HCT116 (cell line): ENCODE measurements around the gene WDR62. TPM values are rescaled to one million over a fixed set of nuclear protein-coding genes. Genes with fewer than 3 reads are reported as not detected.

Experiments
- ATAC-seq: fragments of 200-7000 bp; cut with Tn5 transposase; 2 replicates; pipeline ENCODE4 v1.9.1; 2020; ENCODE audit warnings: mild to moderate bottlenecking, moderate library complexity
- BruUV-seq: library from RNA; stranded (reverse); fragments of 400-500 nt; replicated peaks from 2 replicates; lab custom pipeline; 2021; lab: Mats Ljungman, UMichigan
- CTCF ChIA-PET: fragments of 300-600 bp; sonication (Branson Sonifier 250); formaldehyde crosslinking; loops from one replicate; lab custom pipeline; 2021; ENCODE audit warnings: antibody characterized with exemption; lab: Charles Lee
- POLR2A ChIA-PET: fragments of 300-600, 350-600 bp; sonication (Branson Sonifier 250); formaldehyde crosslinking; loops from one replicate; lab custom pipeline; 2021; ENCODE audit warnings: antibody characterized with exemption; lab: Charles Lee
- RAD21 ChIA-PET, 2 experiments: fragments of 300-600 bp; sonication (Branson Sonifier 250); formaldehyde crosslinking; loops; one replicate each; lab custom pipeline; 2023; ENCODE audit warnings: low total read pairs in 2 of 2; ENCODE audit not compliant: uncharacterized antibody in 2 of 2, unreplicated experiment in 2 of 2, low non-redundant PET in 1 of 2; lab: Charles Lee
- DNase-seq: peaks from one replicate; pipeline ENCODE4 v3.0.0-alpha.2; 2010; ENCODE audit warnings: low read depth, low spot score
- H2AFZ ChIP-seq: fragments of 200-600 bp; shearing (Covaris generic), sonication (generic); 2 replicates; pipeline ENCODE4 v1.6.1; 2017; ENCODE audit warnings: low read depth, mixed run types, mixed read lengths, antibody characterized with exemption, low read length; ENCODE audit not compliant: poor library complexity, severe bottlenecking
- H3K27ac ChIP-seq: 2 replicates; pipeline ENCODE4 v1.5.1; 2012; ENCODE audit warnings: low read depth, low read length
- H3K27me3 ChIP-seq: fragments of 200-600 bp; sonication (generic); 2 replicates; pipeline ENCODE4 v1.6.1; 2016; ENCODE audit warnings: mixed run types, low read length, mixed read lengths; ENCODE audit not compliant: insufficient read depth
- H3K36me3 ChIP-seq, 2 experiments: fragments of 200-500 bp in 1 of 2; fragments of 200-600 bp in 1 of 2; sonication (Bioruptor generic) in 1 of 2; sonication (generic) in 1 of 2; 2 replicates each; pipeline versions ENCODE4 v1.5.1 to v1.6.1; 2014 to 2016; ENCODE audit warnings: low read length in 2 of 2, inconsistent platforms in 1 of 2, mixed read lengths in 1 of 2, mixed run types in 1 of 2; ENCODE audit not compliant: insufficient read depth in 2 of 2, control insufficient read depth in 1 of 2
- H3K4me1 ChIP-seq, 2 experiments: fragments of 200-600 bp in 1 of 2; sonication (generic) in 1 of 2; 2 replicates each; pipeline versions ENCODE4 v1.5.1 to v1.6.1; 2012 to 2017; ENCODE audit warnings: low read length in 2 of 2, inconsistent platforms in 1 of 2, mild to moderate bottlenecking in 1 of 2, mixed read lengths in 1 of 2, mixed run types in 1 of 2, moderate library complexity in 1 of 2; ENCODE audit not compliant: insufficient read depth in 2 of 2, control insufficient read depth in 1 of 2
- H3K4me2 ChIP-seq: fragments of 200-600 bp; sonication (generic); 2 replicates; pipeline ENCODE4 v1.6.1; 2017; ENCODE audit warnings: mixed run types, low read length, mixed read lengths
- H3K4me3 ChIP-seq, 2 experiments: fragments of 200-600 bp in 1 of 2; sonication (generic) in 1 of 2; replicated peaks in 1 of 2; 2 replicates each; pipeline ENCODE4 v1.5.1; 2011 to 2016; ENCODE audit warnings: low read length in 2 of 2, control low read depth in 1 of 2, low read depth in 1 of 2, mild to moderate bottlenecking in 1 of 2, mixed read lengths in 1 of 2, mixed run types in 1 of 2
- H3K79me2 ChIP-seq: fragments of 200-600 bp; sonication (generic); 2 replicates; pipeline ENCODE4 v1.6.1; 2017; ENCODE audit warnings: mild to moderate bottlenecking, mixed run types, low read length, moderate library complexity, mixed read lengths; ENCODE audit not compliant: insufficient read depth
- H3K9ac ChIP-seq: fragments of 200-600 bp; sonication (generic); 2 replicates; pipeline ENCODE4 v1.6.1; 2016; ENCODE audit warnings: low read length, mixed read lengths
- H3K9me2 ChIP-seq: fragments of 200-600 bp; sonication (generic), shearing (Covaris generic); 2 replicates; pipeline ENCODE4 v1.6.1; 2017; ENCODE audit warnings: mixed run types, mild to moderate bottlenecking, moderate library complexity; ENCODE audit not compliant: insufficient read depth
- H3K9me3 ChIP-seq, 2 experiments: fragments of 200-500 bp in 1 of 2; fragments of 200-600 bp in 1 of 2; sonication (Bioruptor generic) in 1 of 2; sonication (generic) in 1 of 2; 2 replicates each; pipeline ENCODE4 v1.6.1; 2014 to 2017; ENCODE audit warnings: low read length in 2 of 2, mixed read lengths in 2 of 2, inconsistent platforms in 1 of 2, low read depth in 1 of 2, mild to moderate bottlenecking in 1 of 2, mixed run types in 1 of 2, moderate library complexity in 1 of 2; ENCODE audit not compliant: control insufficient read depth in 1 of 2, insufficient read depth in 1 of 2
- H4K20me1 ChIP-seq: fragments of 200-600 bp; sonication (generic), shearing (Covaris generic); 2 replicates; pipeline ENCODE4 v1.6.1; 2017; ENCODE audit warnings: mixed run types, mild to moderate bottlenecking, moderate library complexity; ENCODE audit not compliant: insufficient read depth
- ATF3 ChIP-seq: IDR thresholded peaks from 2 replicates; pipeline ENCODE4 v1.6.1; 2012
- CBX3 ChIP-seq: IDR thresholded peaks from 2 replicates; pipeline ENCODE4 v1.6.1; 2012; ENCODE audit warnings: low read depth
- CTCF ChIP-seq, 3 experiments: fragments of 200-600 bp in 1 of 3; sonication (generic) in 1 of 3; IDR thresholded peaks in 2 of 3; conservative IDR thresholded peaks in 1 of 3; 2 replicates each; pipeline ENCODE4 v1.5.1; 2012 to 2017; ENCODE audit warnings: low read depth in 2 of 3, low read length in 2 of 3, antibody characterized with exemption in 1 of 3, borderline replicate concordance in 1 of 3, control low read depth in 1 of 3, mild to moderate bottlenecking in 1 of 3, mixed read lengths in 1 of 3, mixed run types in 1 of 3, moderate library complexity in 1 of 3; ENCODE audit not compliant: insufficient read depth in 1 of 3
- EGR1 ChIP-seq: IDR thresholded peaks from 2 replicates; pipeline ENCODE4 v1.6.1; 2012; ENCODE audit warnings: low read depth
- ELF1 ChIP-seq: IDR thresholded peaks from 2 replicates; pipeline ENCODE4 v1.6.1; 2012; ENCODE audit warnings: low read depth, borderline replicate concordance
- MAX ChIP-seq: IDR thresholded peaks from 2 replicates; pipeline ENCODE4 v1.6.1; 2012
- RAD21 ChIP-seq: IDR thresholded peaks from 2 replicates; pipeline ENCODE4 v1.6.1; 2012; ENCODE audit warnings: low read depth, mild to moderate bottlenecking
- SIN3A ChIP-seq: IDR thresholded peaks from 2 replicates; pipeline ENCODE4 v1.6.1; 2012; ENCODE audit warnings: low read depth
- SP1 ChIP-seq: IDR thresholded peaks from 2 replicates; pipeline ENCODE4 v1.6.1; 2012; ENCODE audit warnings: low read depth
- SRF ChIP-seq: IDR thresholded peaks from 2 replicates; pipeline ENCODE4 v1.6.1; 2012; ENCODE audit warnings: low read depth
- ZBTB33 ChIP-seq: IDR thresholded peaks from 2 replicates; pipeline ENCODE4 v1.6.1; 2011; ENCODE audit warnings: mild to moderate bottlenecking, low read length, moderate library complexity; ENCODE audit not compliant: insufficient replicate concordance; ENCODE audit errors: extremely low read depth
- intact Hi-C: fragments of 100-400 bp; cut with micrococcal nuclease; formaldehyde crosslinking; loops from 2 replicates; pipeline ENCODE4 v1.10.0; 2022
- total RNA-seq: library from RNA; stranded (reverse); gene quantifications from one replicate; pipeline ENCODE4 v1.2.1, GENCODE V29; 2021; ENCODE audit not compliant: unreplicated experiment

Gene WDR62
- total RNA-seq, 1 experiment from 2014 or later: 17.0 TPM

GRCh38 chr19:36054119-36054732 lies 471 bp upstream of the WDR62 start, which contains the start of gene THAP8 (continued):
- TF ChIP-seq ZBTB33 (no peak), ELF1 (no peak), SIN3A (no peak; the same call in 1 of the 2 replicates), MAX (peak; percentile 93)
- TF ChIP-seq, all 23 proteins: peak for 6

GRCh38 chr19:36058481-36059179 lies 3.9 kb downstream of the WDR62 start:
- Histone ChIP-seq H3K79me2 (peaks cover 33% of the 10 kb centered on the region), H3K27me3 (no peaks in the 10 kb centered on the region), H3K4me1 (peaks cover 11 to 25% of the 10 kb centered on the region in 2 experiments), H3K4me3 (no peak overlapping the region), H3K36me3 (peaks cover 11 to 18% of the 10 kb centered on the region in 2 experiments; a peak in 3 of 4 replicates), H3K27ac (no peak overlapping the region), H3K4me2 (no peak overlapping the region), H2AFZ (no peak overlapping the region), H3K9me3 (no peaks in the 10 kb centered on the region), H3K9ac (no peak overlapping the region), H4K20me1 (no peaks in the 10 kb centered on the region), H3K9me2 (no peaks in the 10 kb centered on the region)
- intact Hi-C loops: loop anchor here (10.0 kb wide), 1 partner anchor 174 kb away; no protein-coding TSS in a partner anchor
- ATAC-seq (no peak), DNase-seq (no peak)
- ChIA-PET POLR2A (no interaction called here), CTCF (interaction anchor here (0.9 to 1.0 kb wide), 2 partner anchors 57 to 69 kb away, joined by 3 read pairs; partner anchors contain the start of genes POLR2I and TBCB), RAD21 (no interaction called here)
- no TSS peak for BruUV-seq
- no peak for TF ChIP-seq SRF
- TF ChIP-seq CBX3: no peak
- no peak for TF ChIP-seq CTCF (IDR thresholded peaks at IDR 0.05 in 2 of 3, conservative IDR thresholded peaks at IDR 0.05 in 1 of 3; ENCODE audit: borderline replicate concordance in 1 of 3, insufficient read depth in 1 of 3, low read depth in 2 of 3, low read length in 2 of 3)
- no peak for TF ChIP-seq SIN3A
- TF ChIP-seq EGR1: no peak
- TF ChIP-seq RAD21: no peak
- no peak for TF ChIP-seq ZBTB33
- TF ChIP-seq ATF3: no peak
- TF ChIP-seq SP1: no peak
